CD4-positive, alpha-beta T cell (primary cell): ENCODE data around the gene MAN2A2. TPM values are rescaled to one million over a fixed set of nuclear protein-coding genes. Genes with fewer than 3 reads are reported as not detected.

Source experiments
- ATAC-seq: fragments of 200-7000 bp; cut with Tn5 transposase; one replicate; pipeline ENCODE4 v1.10.0; 2022; ENCODE audit warnings: mild to moderate bottlenecking; ENCODE audit not compliant: poor library complexity
- CTCF ChIA-PET: fragments of 350-600 bp; sonication (Branson Sonifier 250); formaldehyde crosslinking; loops from one replicate; lab custom pipeline; 2021; ENCODE audit warnings: antibody characterized with exemption, inconsistent platforms; lab: Charles Lee
- POLR2A ChIA-PET: fragments of 350-600 bp; sonication (Branson Sonifier 250); formaldehyde crosslinking; loops from one replicate; lab custom pipeline; 2021; ENCODE audit warnings: antibody characterized with exemption, inconsistent platforms; lab: Charles Lee
- DNase-seq, 14 experiments: peaks; one replicate each; pipeline ENCODE4 v3.0.0-alpha.2; 2013 to 2020; ENCODE audit warnings: mixed read lengths in 2 of 14
- H3K27ac ChIP-seq, 2 donors: one replicate each; pipeline versions ENCODE4 v1.5.1 to v1.7.0; 2013; ENCODE audit warnings: low read length in 2 of 2, low read depth in 1 of 2, mild to moderate bottlenecking in 1 of 2
- H3K27me3 ChIP-seq, 2 experiments: 1 replicate in 1 of 2; 2 replicates in 1 of 2; pipeline versions ENCODE4 v1.6.1 to v1.7.0; 2013; ENCODE audit warnings: low read length in 2 of 2, control low read depth in 1 of 2, mild to moderate bottlenecking in 1 of 2, moderate library complexity in 1 of 2; ENCODE audit not compliant: insufficient read depth in 2 of 2, control insufficient read depth in 1 of 2
- H3K36me3 ChIP-seq: one replicate; pipeline ENCODE4 v1.6.1; 2013; ENCODE audit warnings: low read length, control low read depth; ENCODE audit not compliant: insufficient read depth
- H3K4me1 ChIP-seq: one replicate; pipeline ENCODE4 v1.6.1; 2013; ENCODE audit warnings: low read length, control low read depth; ENCODE audit not compliant: insufficient read depth
- H3K4me3 ChIP-seq: one replicate; pipeline ENCODE4 v1.5.1; 2013; ENCODE audit warnings: mild to moderate bottlenecking, low read length, moderate library complexity
- H3K9me3 ChIP-seq, 2 experiments: 1 replicate in 1 of 2; 2 replicates in 1 of 2; pipeline versions ENCODE4 v1.6.1 to v1.7.0; 2013; ENCODE audit warnings: low read length in 2 of 2, mild to moderate bottlenecking in 2 of 2, control low read depth in 1 of 2, moderate library complexity in 1 of 2; ENCODE audit not compliant: control insufficient read depth in 1 of 2, insufficient read depth in 1 of 2
- H3K27ac Mint-ChIP-seq: one replicate; pipeline ENCODE4 v1.8.0; 2020; ENCODE audit warnings: mixed read lengths
- H3K27me3 Mint-ChIP-seq: one replicate; pipeline ENCODE4 v1.8.0; 2021; ENCODE audit warnings: mixed read lengths
- H3K36me3 Mint-ChIP-seq: one replicate; pipeline ENCODE4 v1.8.0; 2021; ENCODE audit warnings: low read depth, mixed read lengths
- H3K4me1 Mint-ChIP-seq: one replicate; pipeline ENCODE4 v1.8.0; 2021; ENCODE audit warnings: low read depth, mixed read lengths
- H3K4me3 Mint-ChIP-seq: one replicate; pipeline ENCODE4 v1.8.0; 2020; ENCODE audit warnings: mild to moderate bottlenecking, mixed read lengths
- H3K9me3 Mint-ChIP-seq: one replicate; pipeline ENCODE4 v1.8.0; 2020; ENCODE audit warnings: mixed read lengths
- CTCF ChIP-seq: fragments of 200-600 bp; IDR thresholded peaks from one replicate; pipeline ENCODE4 v1.8.0; 2022; ENCODE audit warnings: antibody characterized with exemption, mild to moderate bottlenecking
- intact Hi-C, 2 experiments: fragments of 100-400 bp; cut with DNase I in 1 of 2; cut with micrococcal nuclease in 1 of 2; formaldehyde crosslinking; loops; one replicate each; pipeline versions ENCODE4 v1.15.1 to v1.9.0; 2023 to 2025; cut with DNase I, micrococcal nuclease
- total RNA-seq, 174 experiments: library from RNA in 2 of 174; stranded (reverse) in 2 of 174; gene quantifications; one replicate each; pipeline ENCODE4 v1.2.3 and lab custom pipeline; 2021 to 2026

The MAN2A2 gene
- total RNA-seq, 2 experiments from 2014 or later, result 125 to 128 TPM

- peaks cover 17% of the 10 kb centered on the region for H3K4me1 Mint-ChIP-seq
- intact Hi-C loops, result no loop called here
- H3K27ac Mint-ChIP-seq, result no peak overlapping the region
- DNase-seq (no peak), ATAC-seq (no peak)
- ChIA-PET POLR2A (interaction anchor here (1.4 kb wide), 1 partner anchor 71 kb away, joined by 3 read pairs; the partner anchor contains the start of gene UNC45A), CTCF (no interaction called here)
- H3K27me3 Mint-ChIP-seq, result no peaks in the 10 kb centered on the region
- H3K36me3 Mint-ChIP-seq, result no peaks in the 10 kb centered on the region
- no peak for TF ChIP-seq CTCF
- H3K9me3 Mint-ChIP-seq, result no peaks in the 10 kb centered on the region
- H3K27ac ChIP-seq, result no peak overlapping the region
- H3K4me3 ChIP-seq, result no peak overlapping the region
- peaks cover 8% of the 10 kb centered on the region for H3K4me1 ChIP-seq
- H3K27me3 ChIP-seq, result no peaks in the 10 kb centered on the region
- no peaks in the 10 kb centered on the region for H3K36me3 ChIP-seq
- no peak overlapping the region for H3K4me3 Mint-ChIP-seq
- no peaks in the 10 kb centered on the region for H3K9me3 ChIP-seq
Measured at GRCh38 chr15:90863987-90864386, 39.1 kb upstream of the MAN2A2 start.

- TF ChIP-seq CTCF, result no peak
- H3K9me3 ChIP-seq, result no peaks in the 10 kb centered on the region
- H3K27ac Mint-ChIP-seq, result no peak overlapping the region
- no peaks in the 10 kb centered on the region for H3K9me3 Mint-ChIP-seq
- DNase-seq (no peak), ATAC-seq (no peak)
- peaks cover 14% of the 10 kb centered on the region for H3K4me1 Mint-ChIP-seq
- H3K36me3 ChIP-seq, result no peaks in the 10 kb centered on the region
- H3K4me3 Mint-ChIP-seq, result no peak overlapping the region
- no peak overlapping the region for H3K27ac ChIP-seq
- peaks cover 9% of the 10 kb centered on the region for H3K4me1 ChIP-seq
- H3K4me3 ChIP-seq, result no peak overlapping the region
- ChIA-PET CTCF (no interaction called here), POLR2A (interaction anchor here (1.4 kb wide), 1 partner anchor 71 kb away, joined by 3 read pairs; the partner anchor contains the start of gene UNC45A)
- H3K36me3 Mint-ChIP-seq, result no peaks in the 10 kb centered on the region
- H3K27me3 ChIP-seq, result no peaks in the 10 kb centered on the region
- H3K27me3 Mint-ChIP-seq, result no peaks in the 10 kb centered on the region
- intact Hi-C loops, result no loop called here
Measured at GRCh38 chr15:90864507-90864906, 38.6 kb upstream of the MAN2A2 start.

GRCh38 chr15:90865702-90866101, 37.4 kb upstream of the MAN2A2 start:
- peaks cover 18% of the 10 kb centered on the region for H3K4me1 ChIP-seq
- H3K9me3 Mint-ChIP-seq, result no peaks in the 10 kb centered on the region
- no peaks in the 10 kb centered on the region for H3K9me3 ChIP-seq
- no peaks in the 10 kb centered on the region for H3K27me3 Mint-ChIP-seq
- CTCF ChIA-PET, result no interaction called here
- TF ChIP-seq CTCF, result no peak
- H3K27ac Mint-ChIP-seq, result no peak overlapping the region
- POLR2A ChIA-PET, result no interaction called here
- H3K4me1 Mint-ChIP-seq, result peaks cover 22% of the 10 kb centered on the region
- H3K36me3 ChIP-seq, result no peaks in the 10 kb centered on the region
- no peak overlapping the region for H3K4me3 ChIP-seq
- no peak for DNase-seq
- ATAC-seq, result no peak
- H3K4me3 Mint-ChIP-seq, result no peak overlapping the region
- H3K27me3 ChIP-seq, result no peaks in the 10 kb centered on the region
- no peak overlapping the region for H3K27ac ChIP-seq
- peaks cover 3% of the 10 kb centered on the region for H3K36me3 Mint-ChIP-seq
- intact Hi-C loops, result no loop called here
